LoVo (cell line): ENCODE results near the gene AP4S1.
"Not testable (repeated sequence)": the region's sequence is repeated elsewhere in the genome, so short reads cannot be mapped to it uniquely, and the experiment has no call there.

Source experiments
- DNase-seq: peaks from one replicate; pipeline ENCODE4 v3.0.0-alpha.2; 2016; ENCODE audit warnings: low spot score

AP4S1 gene

GRCh38 chr14:31006703-31007102 is 18.7 kb upstream of the AP4S1 start:
- no peak for DNase-seq

DNA sequence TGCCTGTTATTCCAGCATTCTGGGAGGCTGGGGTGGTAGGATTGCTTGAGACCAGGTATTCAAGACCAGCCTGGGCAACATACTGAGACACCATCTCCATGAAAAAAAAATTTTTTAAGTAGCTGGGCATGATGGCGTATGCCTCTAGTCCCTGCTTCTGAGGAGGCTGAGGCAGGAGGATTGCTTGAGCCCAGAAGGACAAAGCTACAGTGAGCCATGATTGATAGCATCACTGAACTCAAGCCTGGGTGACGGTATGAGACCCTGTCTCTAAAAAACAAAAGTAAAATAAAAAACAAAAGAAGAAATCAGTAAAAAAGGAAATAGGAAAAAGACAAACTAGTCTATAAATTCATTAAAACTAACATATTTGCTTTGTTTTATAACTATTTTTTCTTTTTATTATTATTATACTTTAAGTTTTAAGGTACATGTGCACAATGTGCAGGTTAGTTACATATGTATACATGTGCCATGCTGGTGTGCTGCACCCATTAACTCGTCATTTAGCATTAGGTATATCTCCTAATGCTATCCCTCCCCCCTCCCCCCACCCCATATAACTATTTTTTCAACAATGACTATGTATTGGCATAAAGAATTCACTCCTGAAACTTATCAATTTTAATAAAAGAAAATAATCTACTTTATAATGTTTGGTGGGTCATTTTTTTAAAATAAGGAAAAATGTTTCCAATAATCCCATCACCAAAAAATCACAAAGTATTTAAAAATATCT is 15.4 kb upstream of the AP4S1 start:
- no peak for DNase-seq

GRCh38 chr14:31010935-31011334 is 14.5 kb upstream of the AP4S1 start:
- no peak for DNase-seq

GRCh38 chr14:31013841-31014240 is 11.6 kb upstream of the AP4S1 start:
- DNase-seq, result no peak

GRCh38 chr14:31018057-31018645 is 7.3 kb upstream of the AP4S1 start:
- no peak for DNase-seq

DNA sequence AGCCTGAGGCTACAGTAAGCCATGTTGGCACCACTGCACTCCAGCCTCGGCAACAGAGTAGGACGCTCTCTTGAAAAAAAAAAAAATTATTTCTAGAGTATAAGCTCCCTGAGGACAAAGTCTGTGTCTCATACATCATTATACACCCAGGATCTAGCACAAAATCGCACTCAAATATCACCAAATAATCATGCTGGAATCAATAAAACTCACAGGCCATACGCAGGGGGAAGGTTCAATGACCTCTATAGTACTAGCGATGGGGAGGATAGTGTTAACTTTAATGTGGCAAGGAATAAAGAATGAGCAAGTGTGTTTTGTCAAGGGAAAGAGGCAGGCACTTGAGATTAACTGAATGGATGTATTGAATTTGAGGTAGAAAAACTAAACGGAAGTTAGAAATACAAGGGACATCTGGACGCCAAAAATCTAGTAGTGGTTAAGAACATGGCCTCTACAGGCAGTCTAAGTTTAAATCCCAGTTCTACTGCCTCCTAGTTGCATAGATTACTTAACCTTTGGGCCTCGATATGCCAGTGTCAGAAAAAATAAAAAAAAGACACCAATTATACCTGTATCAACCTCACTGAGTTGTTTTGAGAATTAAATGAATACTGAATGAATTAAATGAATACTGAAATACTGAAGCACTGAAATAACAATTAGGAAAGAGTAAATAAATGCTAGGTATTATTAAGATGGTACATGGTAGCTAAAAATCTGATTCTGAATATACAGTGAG is 4.4 kb upstream of the AP4S1 start:
- DNase-seq, result no peak

GRCh38 chr14:31021576-31021949 is 3.9 kb upstream of the AP4S1 start:
- no peak for DNase-seq

DNA sequence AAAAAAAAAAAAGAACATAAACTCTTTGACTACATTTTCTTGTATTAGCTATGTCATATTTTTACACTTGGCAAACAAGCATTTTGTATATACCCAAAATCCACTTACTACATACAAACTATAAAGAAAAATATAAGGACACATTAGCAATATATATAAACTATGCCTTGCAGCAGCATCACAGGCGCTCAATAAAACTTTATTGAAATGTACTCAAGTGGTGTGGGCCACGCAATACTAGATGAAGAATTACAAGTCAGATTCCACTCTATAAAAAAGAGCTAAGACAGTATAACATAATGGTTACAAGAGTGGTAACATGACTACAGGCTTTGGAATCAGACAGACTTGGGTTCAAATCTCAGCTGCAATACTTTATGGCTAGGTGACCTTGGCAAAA is 3.1 kb upstream of the AP4S1 start:
- no peak for DNase-seq

GRCh38 chr14:31024010-31024480 is 1.4 kb upstream of the AP4S1 start:
- DNase-seq, result no peak

DNA sequence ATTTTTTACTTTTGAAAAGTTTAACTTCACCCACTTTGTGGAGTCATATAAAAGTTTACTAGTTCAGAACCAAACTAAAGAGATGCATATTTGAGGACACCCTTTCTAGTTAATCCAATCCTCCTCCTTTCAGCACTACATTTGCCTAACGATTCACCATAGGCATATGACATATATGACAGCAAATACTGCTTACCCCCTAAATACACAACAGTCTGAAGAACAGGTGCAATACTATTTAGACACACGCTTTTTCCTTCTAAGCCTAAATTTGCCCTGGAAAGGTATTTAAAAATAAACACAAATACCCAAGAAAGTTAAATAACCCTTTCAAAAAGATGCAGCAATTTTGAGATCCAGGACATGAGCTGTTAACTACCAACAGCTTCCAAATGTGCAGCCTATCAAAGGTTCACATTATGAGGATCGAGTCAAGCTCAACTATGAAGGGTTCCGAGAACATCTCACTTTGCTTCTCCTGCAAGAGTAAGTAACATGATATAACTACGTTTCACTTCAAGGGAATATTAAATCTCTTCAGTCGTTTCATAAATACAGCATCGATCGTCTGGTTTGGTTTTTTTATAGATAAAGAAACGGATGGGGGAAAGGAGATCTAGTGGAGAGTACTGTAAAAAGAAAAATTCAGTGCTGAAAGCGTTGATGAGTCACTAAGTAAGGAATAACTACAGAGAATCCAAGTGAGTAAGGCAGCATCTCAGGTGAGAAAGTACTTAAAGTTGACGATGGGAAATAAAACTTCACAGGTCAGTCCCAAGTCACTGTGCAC is 677 bp upstream of the AP4S1 start:
- peak; percentile 35 for DNase-seq

- DNase-seq, result no peak
Observed at GRCh38 chr14:31026077-31026449, 614 bp downstream of the AP4S1 start, which contains the start of gene STRN3. Gene STRN3 (minus strand): TSS chr14:31026379. CDS start chr14:31026185, 194 bp downstream.

GRCh38 chr14:31026450-31027235 is 1.2 kb downstream of the AP4S1 start:
- peak; percentile 96 for DNase-seq

DNA sequence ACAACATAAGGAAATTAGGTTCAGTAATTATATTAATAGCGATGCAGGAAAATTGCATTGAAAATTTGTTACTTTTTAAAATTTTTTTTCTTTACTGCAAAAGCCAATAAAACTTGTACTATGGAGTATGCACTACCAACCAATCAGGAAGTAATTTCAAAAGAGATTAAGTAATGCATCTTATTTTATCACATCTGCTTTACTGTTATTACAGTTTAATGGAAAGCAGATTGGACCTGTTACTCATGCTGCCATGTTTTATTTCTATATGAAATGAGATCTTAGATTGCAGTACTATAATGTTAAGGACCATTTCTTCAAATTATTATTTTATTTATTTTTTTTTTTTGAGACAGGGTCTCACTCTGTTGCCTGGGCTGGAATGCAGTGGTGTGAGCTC is 2.4 kb downstream of the AP4S1 start:
- DNase-seq, result no peak

DNA sequence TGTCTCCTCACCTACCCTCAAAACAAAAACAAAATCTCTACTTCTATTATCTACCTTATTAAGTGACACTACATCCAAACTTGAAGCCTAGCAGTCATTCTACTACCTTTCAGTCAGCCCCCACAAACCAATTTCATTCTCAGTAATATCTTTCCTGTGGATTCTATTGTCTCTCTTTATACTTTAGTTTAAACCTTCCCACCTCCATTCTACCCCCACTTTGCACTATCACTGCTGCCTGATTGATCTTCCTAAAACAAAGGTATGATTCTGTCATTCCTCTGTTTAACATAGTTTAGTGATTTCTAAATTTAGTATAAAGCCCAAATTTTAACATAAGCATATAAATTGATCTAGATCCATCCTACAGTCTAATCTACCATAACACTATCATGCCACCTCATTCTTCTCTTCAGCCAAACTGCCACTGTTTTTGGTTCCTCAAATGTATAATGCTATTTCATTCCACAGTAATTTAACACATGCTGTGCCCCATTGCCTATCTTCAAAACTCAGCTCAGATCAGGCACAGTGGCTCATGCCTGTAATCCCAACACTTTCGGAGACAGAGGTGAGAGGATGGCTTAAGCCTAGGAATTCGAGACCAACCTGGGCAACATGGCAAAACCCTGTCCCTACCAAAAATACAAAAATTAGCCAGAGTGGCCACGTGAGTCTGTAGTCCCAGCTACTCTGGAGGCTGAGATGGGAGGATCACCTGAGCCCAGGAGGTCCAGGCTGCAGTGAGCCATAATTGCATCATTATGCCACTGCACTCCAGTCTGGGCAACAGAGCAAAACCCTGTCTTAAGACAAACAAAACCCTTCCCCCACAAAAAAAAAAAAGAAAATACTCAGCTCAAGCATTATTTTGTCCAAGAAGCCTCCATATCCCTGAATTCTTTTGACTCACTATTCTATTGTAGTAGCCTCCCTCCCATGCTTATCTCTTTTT is 3.8 kb downstream of the AP4S1 start:
- DNase-seq, result no peak

DNA sequence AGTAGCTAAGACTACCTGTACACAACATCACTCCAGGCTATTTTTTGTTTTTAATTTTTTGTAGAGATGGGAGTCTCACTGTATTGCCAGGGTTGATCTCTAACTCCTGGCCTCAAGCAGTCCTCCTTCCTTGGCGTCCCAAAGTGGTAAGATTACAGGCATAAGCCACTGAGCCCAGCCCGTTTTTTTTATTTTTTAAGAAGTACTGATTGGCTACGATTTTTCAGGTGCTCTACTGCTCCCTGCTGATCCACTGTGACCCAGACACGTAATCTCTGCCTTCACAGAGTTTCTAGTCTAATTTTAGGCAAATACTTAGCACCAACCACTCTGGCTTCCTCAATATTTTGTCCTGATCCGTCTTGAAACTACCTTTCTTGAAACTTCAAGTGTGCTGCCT is 5.0 kb downstream of the AP4S1 start:
- no peak for DNase-seq

DNA sequence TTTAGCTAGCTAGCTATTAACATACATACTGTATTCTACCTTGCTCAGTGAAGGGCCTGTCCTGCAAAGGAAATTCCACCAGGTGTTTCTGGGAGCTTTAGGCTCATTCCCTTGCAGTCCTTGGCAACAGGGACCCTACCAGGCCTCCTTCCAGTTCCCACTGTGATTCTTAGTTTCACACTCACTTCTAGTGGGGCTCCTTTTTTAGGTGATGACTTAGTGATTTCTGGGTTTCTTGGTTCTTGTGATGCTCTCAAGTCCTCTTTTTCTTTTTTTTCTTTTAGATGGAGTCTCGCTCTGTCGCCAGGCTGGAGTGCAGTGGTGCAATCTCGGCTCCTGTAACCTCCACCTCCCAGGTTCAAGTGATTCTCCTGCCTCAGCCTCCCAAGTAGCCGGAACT is 11.1 kb downstream of the AP4S1 start:
- no peak for DNase-seq

DNA sequence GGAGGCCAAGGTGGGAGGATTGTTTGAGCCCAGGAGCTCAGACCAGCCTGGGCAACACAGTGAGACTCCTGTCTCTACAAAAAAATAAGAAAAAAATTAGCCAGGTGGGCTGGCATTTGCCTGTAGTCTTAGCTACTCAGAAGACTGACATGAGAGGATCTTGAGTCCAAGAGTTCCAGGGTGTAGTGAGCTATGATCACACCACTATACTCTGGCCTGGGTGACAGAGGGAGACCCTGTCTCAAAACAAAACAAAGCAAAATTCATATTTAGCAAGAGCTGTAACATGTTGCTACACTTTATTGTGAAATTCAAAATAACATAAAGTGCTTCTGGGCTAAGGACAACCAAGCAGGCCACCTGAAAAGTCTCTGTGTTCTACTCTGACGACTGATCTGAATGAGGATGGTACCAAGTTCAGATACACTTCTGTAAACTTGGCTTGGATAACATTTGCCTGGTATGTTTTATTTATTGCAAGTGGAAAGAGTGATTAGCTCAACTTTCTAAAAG is 12.3 kb downstream of the AP4S1 start:
- DNase-seq, result no peak

- DNase-seq, result peak; percentile 41
Observed at GRCh38 chr14:31038521-31039166, 13.2 kb downstream of the AP4S1 start.

DNA sequence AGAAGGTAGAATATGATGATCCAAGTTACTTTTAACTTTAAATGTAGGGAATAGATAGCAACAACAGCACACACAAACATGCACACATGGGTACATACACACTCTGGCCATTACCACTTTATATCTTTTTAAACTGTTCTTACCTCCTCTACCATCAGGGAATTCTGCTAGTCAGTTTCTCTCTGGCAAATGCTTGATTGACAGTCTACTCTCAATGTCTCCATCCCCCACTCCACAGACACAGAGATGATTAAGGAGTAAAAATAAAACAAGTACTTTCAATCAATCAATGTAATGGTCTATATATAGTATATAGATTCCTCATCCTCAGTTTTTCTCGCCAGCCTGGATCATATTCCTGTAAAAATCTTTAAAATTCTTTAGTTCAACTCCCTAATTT is 16.9 kb downstream of the AP4S1 start:
- DNase-seq, result no peak

DNA sequence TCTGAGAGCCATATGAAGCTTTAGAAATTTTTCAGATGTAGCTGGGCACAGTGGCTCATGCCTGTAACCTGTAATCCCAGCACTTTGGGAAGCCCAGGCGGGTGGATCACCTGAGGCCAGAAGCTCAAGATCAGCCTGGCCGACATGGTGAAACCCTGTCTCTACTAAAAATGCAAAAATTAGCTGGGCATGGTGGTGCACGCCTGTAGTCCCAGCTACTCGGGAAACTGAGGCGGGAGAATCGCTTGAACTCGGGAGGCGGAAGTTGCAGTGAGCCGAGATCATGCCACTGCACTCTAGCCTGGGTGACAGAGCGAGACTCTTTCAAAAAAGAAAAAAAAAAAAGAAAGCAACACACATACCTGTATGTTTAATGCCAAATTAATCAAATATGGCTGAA is 17.4 kb downstream of the AP4S1 start:
- DNase-seq, result not testable (repeated sequence)
